ENCODE data around the gene CCDC192.

DNA sequence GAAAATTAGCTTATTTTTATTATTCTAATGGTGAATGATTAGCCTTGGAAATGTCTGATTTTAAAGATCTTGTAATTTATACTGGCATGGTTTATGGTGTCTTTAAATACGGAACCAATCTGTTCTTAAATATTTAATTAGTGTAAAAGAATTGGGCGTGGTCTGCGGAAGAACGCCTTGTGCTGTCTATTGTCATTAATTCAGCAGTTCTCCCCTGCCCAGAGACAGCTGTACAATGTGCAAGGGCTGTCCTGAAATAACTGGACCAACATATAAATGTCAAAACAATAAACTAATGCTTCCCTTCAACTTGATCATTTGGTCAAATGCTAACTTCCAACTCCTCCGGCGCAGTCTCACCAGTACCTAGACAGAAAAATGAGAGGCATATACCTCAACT is 124.3 kb downstream of the CCDC192 start:
- TF ChIP-seq, protein P1, sequence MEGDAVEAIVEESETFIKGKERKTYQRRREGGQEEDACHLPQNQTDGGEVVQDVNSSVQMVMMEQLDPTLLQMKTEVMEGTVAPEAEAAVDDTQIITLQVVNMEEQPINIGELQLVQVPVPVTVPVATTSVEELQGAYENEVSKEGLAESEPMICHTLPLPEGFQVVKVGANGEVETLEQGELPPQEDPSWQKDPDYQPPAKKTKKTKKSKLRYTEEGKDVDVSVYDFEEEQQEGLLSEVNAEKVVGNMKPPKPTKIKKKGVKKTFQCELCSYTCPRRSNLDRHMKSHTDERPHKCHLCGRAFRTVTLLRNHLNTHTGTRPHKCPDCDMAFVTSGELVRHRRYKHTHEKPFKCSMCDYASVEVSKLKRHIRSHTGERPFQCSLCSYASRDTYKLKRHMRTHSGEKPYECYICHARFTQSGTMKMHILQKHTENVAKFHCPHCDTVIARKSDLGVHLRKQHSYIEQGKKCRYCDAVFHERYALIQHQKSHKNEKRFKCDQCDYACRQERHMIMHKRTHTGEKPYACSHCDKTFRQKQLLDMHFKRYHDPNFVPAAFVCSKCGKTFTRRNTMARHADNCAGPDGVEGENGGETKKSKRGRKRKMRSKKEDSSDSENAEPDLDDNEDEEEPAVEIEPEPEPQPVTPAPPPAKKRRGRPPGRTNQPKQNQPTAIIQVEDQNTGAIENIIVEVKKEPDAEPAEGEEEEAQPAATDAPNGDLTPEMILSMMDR (conservative IDR thresholded peaks at IDR 0.05; ENCODE audit: low read depth, low read length), result no peak
- TF ChIP-seq EZH2 (IDR thresholded peaks at IDR 0.05; ENCODE audit: borderline replicate concordance, low read depth, low read length, poor library complexity, severe bottlenecking), result no peak
